ENCODE measurements around the gene MED29. TPM values are rescaled to one million over a fixed set of nuclear protein-coding genes. Genes with fewer than 3 reads are reported as not detected.

Gene MED29, protein sequence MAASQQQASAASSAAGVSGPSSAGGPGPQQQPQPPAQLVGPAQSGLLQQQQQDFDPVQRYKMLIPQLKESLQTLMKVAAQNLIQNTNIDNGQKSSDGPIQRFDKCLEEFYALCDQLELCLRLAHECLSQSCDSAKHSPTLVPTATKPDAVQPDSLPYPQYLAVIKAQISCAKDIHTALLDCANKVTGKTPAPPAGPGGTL
- total RNA-seq, result 10 to 100 TPM; 46.1 to 53.5 TPM
- polyA plus RNA-seq (ENCODE audit: insufficient read depth, low read depth, low replicate concordance), result 38.9 TPM
- long read RNA-seq, donor 1, transcript MED29-201 (4 exons, 3,653 nt), result major isoform, 29 of 66 reads
- long read RNA-seq, donor 1, partial matches to known transcripts, result 24 of 66 reads
- long read RNA-seq, donor 1, other reads (novel, unspliced or antisense), result 12 of 66 reads
- long read RNA-seq, donor 2, transcript MED29-201 (4 exons, 3,653 nt), result major isoform, 12 of 13 reads
- long read RNA-seq, donor 2, partial matches to known transcripts, result 0 of 13 reads
- long read RNA-seq, donor 2, other reads (novel, unspliced or antisense), result 0 of 13 reads

DNA sequence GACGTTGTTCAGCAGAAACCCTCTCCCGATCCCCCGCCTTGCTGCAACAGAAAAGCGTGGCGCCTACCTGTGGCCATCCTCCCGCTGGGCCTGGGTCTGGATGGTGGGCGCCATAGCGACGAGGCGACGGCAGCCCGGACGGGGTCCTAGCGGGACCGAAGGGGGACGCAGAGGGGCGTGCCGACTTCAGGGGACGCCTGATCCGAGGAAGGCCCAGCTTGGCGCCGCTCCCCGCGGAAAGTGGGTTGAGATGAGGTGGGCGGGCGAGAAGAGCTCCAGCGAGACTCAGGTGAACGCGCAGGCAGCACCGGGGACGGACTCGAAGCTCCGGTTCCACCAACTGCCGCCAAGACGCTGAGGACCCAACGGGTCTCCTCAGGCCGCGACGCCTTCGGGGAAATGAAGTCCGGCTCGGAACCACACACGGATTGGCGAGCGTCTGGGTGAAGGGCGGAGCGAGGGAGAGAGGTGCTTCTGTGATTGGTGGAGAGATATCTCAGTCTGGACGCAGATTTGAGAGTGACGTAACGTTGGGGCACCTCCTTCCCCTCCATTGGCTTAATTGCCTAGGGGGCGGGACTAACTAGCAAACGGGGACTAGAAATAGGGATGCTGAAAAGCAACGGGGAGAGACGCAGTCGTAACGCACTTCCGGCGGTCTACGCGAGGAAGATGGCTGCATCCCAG, at the start of gene MED29, which contains the start of gene PAF1:
TSS of gene MED29 (plus strand) at position 628 of the 687 bp plus-strand sequence. CDS start at position 673, 45 bp downstream.
TSS of gene PAF1 (minus strand) at position 356 of the 687 bp plus-strand sequence. CDS start at position 114, 242 bp downstream.
- Histone ChIP-seq H3K27me3 (no peaks in the 10 kb centered on the region), H3K4me1 (peaks cover 21% of the 10 kb centered on the region), H3K27ac (peak within 1 kb of the TSS; percentile 99 to 100), H3K36me3 (ENCODE audit: low read depth, missing control alignments) (no peaks in the 10 kb centered on the region), H3K4me3 (peak within 1 kb of the TSS; percentile 89 to 91), H3K9me3 (no peaks in the 10 kb centered on the region)
- TF ChIP-seq, protein P1, sequence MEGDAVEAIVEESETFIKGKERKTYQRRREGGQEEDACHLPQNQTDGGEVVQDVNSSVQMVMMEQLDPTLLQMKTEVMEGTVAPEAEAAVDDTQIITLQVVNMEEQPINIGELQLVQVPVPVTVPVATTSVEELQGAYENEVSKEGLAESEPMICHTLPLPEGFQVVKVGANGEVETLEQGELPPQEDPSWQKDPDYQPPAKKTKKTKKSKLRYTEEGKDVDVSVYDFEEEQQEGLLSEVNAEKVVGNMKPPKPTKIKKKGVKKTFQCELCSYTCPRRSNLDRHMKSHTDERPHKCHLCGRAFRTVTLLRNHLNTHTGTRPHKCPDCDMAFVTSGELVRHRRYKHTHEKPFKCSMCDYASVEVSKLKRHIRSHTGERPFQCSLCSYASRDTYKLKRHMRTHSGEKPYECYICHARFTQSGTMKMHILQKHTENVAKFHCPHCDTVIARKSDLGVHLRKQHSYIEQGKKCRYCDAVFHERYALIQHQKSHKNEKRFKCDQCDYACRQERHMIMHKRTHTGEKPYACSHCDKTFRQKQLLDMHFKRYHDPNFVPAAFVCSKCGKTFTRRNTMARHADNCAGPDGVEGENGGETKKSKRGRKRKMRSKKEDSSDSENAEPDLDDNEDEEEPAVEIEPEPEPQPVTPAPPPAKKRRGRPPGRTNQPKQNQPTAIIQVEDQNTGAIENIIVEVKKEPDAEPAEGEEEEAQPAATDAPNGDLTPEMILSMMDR (IDR thresholded peaks at IDR 0.05), result no peak
- peak; percentile 75 for TF ChIP-seq POLR2A (IDR thresholded peaks at IDR 0.05)
- intact Hi-C loops (cut with DNase I; ENCODE audit: low total_unique reads), result no loop called here
- 0 to 1% methylated on average over 40 to 44 of the region's 60 CpGs for WGBS, 2 donors
- DNase-seq, result peak; percentile 99

DNA sequence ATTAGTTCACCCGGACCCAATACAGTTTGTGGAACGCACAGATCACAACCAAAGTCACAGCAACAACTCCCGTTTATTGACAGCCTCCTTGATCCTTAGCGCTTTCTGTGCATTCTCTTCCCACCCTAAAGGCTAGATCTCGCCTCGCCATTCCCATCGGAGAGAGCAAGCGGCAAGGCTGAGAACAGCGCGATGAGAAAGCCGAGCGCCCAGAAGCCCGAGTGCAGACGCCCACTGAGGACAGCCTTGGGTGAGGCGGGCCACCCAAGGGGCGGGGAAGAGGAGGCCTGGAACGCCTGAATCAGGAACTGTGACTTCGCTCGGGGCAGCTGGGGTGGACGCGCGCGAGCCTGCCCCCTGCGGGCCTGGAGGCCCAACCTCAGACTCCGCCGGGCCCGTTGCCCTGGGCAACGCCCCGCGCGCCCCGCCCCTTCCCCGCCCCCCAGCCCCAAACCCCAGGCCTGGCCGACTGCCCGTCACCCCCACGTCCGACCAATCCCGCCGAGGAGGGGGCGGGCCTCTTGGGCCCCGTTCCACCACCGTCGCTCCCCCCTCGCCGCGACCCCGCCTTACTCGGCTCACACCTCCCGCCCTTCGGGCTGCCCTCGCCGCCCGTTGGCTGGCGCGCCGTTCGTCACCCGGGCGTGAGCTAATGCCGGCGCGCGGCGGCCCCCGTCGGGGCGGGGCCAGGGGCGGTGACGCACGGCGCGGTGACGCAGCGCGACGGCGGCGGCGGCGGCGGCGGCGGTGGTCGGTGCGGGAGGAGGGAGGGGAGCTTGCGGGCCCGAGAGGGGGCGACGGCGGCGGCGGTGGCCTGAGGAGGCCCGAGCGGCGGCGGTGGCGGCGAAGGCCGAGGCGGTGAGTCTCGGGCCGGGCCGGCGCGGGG, 49.2 kb upstream of the MED29 start, which contains the start of gene SAMD4B:
TSS of gene SAMD4B (plus strand) at position 703 of the 886 bp plus-strand sequence. CDS start 14,473 bp downstream, outside the sequence.
- no peaks in the 10 kb centered on the region for H3K36me3 ChIP-seq (ENCODE audit: low read depth, missing control alignments)
- peak within 1 kb of the TSS; percentile 87 to 88 for H3K27ac ChIP-seq
- peak; percentile 98 for DNase-seq
- intact Hi-C loops (cut with DNase I; ENCODE audit: low total_unique reads), result no loop called here
- H3K4me1 ChIP-seq, result peaks cover 11% of the 10 kb centered on the region
- H3K27me3 ChIP-seq, result no peaks in the 10 kb centered on the region
- H3K9me3 ChIP-seq, result no peaks in the 10 kb centered on the region
- peak within 1 kb of the TSS; percentile 84 to 87 for H3K4me3 ChIP-seq
- TF ChIP-seq POLR2A (IDR thresholded peaks at IDR 0.05), result no peak
- TF ChIP-seq, protein P1 (IDR thresholded peaks at IDR 0.05), result peak; percentile 77 to 94 (median 82)
- 0 to 1% methylated on average over 14 to 76 of the region's 105 CpGs for WGBS, 2 donors

DNA sequence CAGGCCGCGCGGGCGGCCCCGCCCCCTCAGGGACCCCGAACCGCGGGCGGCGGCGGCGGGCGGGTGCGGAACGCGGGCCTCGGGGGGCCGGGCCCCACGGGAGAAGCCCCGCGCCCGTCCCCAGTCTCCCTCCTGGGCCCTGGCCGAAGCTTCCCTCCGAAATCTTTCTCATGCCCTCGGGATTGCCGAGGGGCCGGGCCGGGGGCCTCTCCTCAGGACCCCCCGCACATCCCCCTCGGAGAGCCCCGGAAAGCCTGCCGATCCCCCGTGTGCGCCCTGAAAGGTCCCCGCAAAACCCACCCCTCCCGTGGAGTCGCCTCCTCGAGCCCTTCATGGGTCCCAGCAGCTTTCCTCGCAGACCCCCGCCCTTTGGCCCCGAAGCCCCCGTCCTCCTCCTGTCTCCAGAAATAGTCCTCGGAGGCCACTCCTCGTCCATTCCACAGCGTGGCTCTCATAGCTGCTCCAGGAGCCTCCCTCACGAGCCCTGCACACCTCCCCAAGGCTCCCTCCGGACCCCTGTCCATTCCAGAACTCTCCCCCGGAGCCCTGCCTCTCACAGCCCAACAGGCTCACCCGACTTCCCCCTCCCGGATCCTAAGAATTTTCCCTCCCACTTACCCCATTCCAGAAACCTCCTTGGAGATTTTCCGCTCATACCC, 48.4 kb upstream of the MED29 start:
- no peaks in the 10 kb centered on the region for H3K36me3 ChIP-seq (ENCODE audit: low read depth, missing control alignments)
- no peak for DNase-seq
- peaks cover 18% of the 10 kb centered on the region for H3K4me1 ChIP-seq
- WGBS, 2 donors, result 1 to 3% methylated on average over 12 to 40 of the region's 51 CpGs
- H3K27ac ChIP-seq, result peak overlapping the region; percentile 87
- no peaks in the 10 kb centered on the region for H3K9me3 ChIP-seq
- intact Hi-C loops (cut with DNase I; ENCODE audit: low total_unique reads), result no loop called here
- no peaks in the 10 kb centered on the region for H3K27me3 ChIP-seq
- TF ChIP-seq, protein P1 (IDR thresholded peaks at IDR 0.05), result no peak
- no peak for TF ChIP-seq POLR2A (IDR thresholded peaks at IDR 0.05)
- peak overlapping the region; percentile 84 to 87 for H3K4me3 ChIP-seq

DNA sequence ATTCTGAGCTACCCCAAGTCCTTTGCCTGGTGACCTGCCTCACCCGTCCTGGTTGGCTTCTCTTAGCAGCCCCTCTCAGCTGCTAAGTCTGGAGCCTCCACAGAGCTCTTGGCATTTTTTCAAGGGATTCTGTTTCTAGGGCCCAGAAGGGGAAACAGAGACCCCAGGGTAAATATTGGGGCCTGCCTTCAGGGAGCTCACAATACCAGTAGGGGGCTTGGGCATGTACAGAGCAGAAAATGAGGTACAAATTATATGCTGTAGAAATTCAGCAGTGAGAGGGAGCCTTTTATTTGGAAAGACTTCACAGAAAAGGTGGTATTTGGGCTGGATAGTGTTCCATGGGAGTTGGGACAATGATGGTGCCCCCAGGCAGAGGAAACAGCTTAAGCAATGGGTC, 45.2 kb upstream of the MED29 start:
- Histone ChIP-seq H3K36me3 (ENCODE audit: low read depth, missing control alignments) (no peaks in the 10 kb centered on the region), H3K9me3 (no peaks in the 10 kb centered on the region), H3K27ac (no peak overlapping the region), H3K27me3 (no peaks in the 10 kb centered on the region), H3K4me1 (peaks cover 27% of the 10 kb centered on the region), H3K4me3 (no peak overlapping the region)
- intact Hi-C loops (cut with DNase I; ENCODE audit: low total_unique reads), result no loop called here
- no peak for DNase-seq
- WGBS, 2 donors, result 88 to 89% methylated on average over 1 of the region's 1 CpG
- TF ChIP-seq, protein P1 (IDR thresholded peaks at IDR 0.05), result no peak
- no peak for TF ChIP-seq POLR2A (IDR thresholded peaks at IDR 0.05)

All from testis (tissue), 5 donors.